Measurements from ENCODE around the gene GBX1. TPM values are rescaled to one million over a fixed set of nuclear protein-coding genes. Genes with fewer than 3 reads are reported as not detected.
A peak's percentile ranks its signal among the peaks of the same experiment; 100 is the strongest.

The GBX1 gene
- total RNA-seq, 1 donor from 2014 or later = 2.4 TPM

DNA sequence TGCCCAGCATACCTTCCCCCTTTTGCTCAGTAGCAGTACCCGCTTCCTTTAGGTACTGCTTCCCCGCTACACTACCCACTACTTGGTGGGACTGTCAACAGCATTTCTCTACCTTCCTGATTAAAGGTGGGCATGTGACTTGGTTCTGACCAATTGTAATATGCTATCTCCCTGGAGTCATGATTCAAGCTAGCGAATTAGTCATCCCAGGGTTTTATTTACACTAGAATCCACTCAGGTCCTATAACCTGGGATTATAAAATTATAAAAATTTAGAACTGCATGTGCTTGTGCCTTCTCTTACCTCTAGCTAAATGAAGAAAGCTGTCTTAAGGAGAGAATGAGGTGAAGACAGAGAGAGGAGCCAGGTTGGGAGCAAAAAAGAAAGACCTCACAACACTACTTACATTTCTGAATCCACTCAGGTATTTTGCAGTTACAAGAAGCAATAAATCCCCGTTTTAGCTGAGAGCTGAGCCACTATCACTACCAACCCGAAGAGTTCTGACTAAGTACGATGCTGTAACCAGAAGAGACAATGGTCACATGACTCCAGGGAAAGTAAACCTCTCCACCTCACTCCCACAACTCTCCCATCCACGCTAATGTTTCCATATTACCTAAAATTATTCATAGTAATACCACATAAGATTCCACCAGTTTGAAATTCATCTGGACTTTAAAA, 9.7 kb downstream of the GBX1 start:
- no peak for DNase-seq (ENCODE audit: low read depth, low spot score)
- peaks cover 6% of the 10 kb centered on the region for H3K4me1 Mint-ChIP-seq
- TF ChIP-seq, protein P1, sequence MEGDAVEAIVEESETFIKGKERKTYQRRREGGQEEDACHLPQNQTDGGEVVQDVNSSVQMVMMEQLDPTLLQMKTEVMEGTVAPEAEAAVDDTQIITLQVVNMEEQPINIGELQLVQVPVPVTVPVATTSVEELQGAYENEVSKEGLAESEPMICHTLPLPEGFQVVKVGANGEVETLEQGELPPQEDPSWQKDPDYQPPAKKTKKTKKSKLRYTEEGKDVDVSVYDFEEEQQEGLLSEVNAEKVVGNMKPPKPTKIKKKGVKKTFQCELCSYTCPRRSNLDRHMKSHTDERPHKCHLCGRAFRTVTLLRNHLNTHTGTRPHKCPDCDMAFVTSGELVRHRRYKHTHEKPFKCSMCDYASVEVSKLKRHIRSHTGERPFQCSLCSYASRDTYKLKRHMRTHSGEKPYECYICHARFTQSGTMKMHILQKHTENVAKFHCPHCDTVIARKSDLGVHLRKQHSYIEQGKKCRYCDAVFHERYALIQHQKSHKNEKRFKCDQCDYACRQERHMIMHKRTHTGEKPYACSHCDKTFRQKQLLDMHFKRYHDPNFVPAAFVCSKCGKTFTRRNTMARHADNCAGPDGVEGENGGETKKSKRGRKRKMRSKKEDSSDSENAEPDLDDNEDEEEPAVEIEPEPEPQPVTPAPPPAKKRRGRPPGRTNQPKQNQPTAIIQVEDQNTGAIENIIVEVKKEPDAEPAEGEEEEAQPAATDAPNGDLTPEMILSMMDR (conservative IDR thresholded peaks at IDR 0.05) = no peak
- H3K36me3 Mint-ChIP-seq (ENCODE audit: low read depth) = no peaks in the 10 kb centered on the region
- peaks cover 33% of the 10 kb centered on the region for H3K27me3 Mint-ChIP-seq (ENCODE audit: low read depth)
- no peaks in the 10 kb centered on the region for H3K9me3 Mint-ChIP-seq
- H3K4me3 Mint-ChIP-seq = no peak overlapping the region
- no peak overlapping the region for H3K27ac Mint-ChIP-seq (ENCODE audit: unreplicated experiment)

DNA sequence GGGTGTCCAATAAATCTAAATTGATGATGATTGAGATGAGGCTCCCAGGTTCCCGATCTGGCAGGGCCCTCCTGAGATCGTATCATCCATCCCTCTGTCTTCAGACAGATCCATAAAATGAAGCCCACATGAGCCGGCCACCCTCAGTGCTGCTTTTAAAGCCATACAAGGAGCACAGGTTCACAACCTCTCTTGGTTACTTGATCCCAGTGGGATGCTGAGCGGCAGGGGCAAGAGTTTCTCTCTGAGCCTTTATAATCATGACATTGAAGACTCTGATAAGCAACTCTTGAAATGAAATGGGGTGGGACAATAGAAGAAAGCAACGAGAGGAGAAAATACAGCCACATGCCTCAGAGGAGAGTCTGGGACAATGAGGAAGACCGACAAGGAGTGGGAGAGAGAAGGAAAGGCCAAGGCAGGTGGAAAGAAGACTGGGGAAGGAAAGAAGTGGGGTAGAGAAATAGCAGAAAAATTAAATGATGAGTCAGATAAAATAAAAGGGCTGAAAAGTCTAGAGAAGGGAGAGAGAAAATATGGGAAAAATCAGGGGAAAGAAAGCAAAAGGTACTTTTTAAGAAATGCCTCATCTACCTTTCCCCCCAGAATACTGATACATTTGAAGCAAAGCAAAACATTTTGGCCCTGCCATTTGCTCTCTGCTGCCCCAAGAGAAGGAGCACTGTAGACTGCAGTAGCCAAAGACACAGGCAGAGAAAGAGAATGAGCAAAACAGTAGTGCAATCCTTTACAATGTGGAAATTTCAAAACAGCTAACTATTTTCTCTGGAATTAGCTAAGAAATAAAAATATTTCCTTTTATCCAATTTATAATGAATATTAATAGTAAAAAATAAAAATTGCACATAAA, 14.6 kb downstream of the GBX1 start:
- peaks cover 6% of the 10 kb centered on the region for H3K4me1 Mint-ChIP-seq
- H3K9me3 Mint-ChIP-seq = no peaks in the 10 kb centered on the region
- no peak overlapping the region for H3K27ac Mint-ChIP-seq (ENCODE audit: unreplicated experiment)
- no peak for DNase-seq (ENCODE audit: low read depth, low spot score)
- H3K36me3 Mint-ChIP-seq (ENCODE audit: low read depth) = no peaks in the 10 kb centered on the region
- H3K27me3 Mint-ChIP-seq (ENCODE audit: low read depth) = peaks cover 36% of the 10 kb centered on the region
- no peak overlapping the region for H3K4me3 Mint-ChIP-seq
- TF ChIP-seq, protein P1 (conservative IDR thresholded peaks at IDR 0.05) = no peak

DNA sequence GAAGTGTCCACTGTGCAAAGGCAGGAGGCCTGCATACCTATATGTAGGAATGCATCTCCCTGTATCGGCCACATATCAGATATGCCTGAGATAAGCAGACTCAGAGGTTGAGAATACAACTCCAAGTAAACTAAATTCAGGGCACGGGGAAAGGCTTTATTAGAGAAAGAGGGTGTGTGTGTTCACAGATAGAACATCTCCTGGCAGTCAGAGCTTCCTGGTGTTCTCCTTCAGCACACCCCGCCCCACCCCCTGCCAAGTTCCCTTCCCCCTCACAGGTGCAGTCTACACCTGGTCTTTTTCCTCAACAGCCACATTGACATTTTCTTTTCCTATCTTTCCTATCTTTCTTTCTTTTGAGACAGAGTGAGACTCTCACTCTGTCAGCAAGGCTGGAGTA, 17.1 kb downstream of the GBX1 start:
- DNase-seq (ENCODE audit: low read depth, low spot score) = no peak
- peak overlapping the region; percentile 12 for H3K4me3 Mint-ChIP-seq
- H3K36me3 Mint-ChIP-seq (ENCODE audit: low read depth) = no peaks in the 10 kb centered on the region
- H3K27me3 Mint-ChIP-seq (ENCODE audit: low read depth) = peaks cover 22% of the 10 kb centered on the region
- no peak overlapping the region for H3K27ac Mint-ChIP-seq (ENCODE audit: unreplicated experiment)
- no peaks in the 10 kb centered on the region for H3K4me1 Mint-ChIP-seq
- TF ChIP-seq, protein P1 (conservative IDR thresholded peaks at IDR 0.05) = no peak
- H3K9me3 Mint-ChIP-seq = no peaks in the 10 kb centered on the region

DNA sequence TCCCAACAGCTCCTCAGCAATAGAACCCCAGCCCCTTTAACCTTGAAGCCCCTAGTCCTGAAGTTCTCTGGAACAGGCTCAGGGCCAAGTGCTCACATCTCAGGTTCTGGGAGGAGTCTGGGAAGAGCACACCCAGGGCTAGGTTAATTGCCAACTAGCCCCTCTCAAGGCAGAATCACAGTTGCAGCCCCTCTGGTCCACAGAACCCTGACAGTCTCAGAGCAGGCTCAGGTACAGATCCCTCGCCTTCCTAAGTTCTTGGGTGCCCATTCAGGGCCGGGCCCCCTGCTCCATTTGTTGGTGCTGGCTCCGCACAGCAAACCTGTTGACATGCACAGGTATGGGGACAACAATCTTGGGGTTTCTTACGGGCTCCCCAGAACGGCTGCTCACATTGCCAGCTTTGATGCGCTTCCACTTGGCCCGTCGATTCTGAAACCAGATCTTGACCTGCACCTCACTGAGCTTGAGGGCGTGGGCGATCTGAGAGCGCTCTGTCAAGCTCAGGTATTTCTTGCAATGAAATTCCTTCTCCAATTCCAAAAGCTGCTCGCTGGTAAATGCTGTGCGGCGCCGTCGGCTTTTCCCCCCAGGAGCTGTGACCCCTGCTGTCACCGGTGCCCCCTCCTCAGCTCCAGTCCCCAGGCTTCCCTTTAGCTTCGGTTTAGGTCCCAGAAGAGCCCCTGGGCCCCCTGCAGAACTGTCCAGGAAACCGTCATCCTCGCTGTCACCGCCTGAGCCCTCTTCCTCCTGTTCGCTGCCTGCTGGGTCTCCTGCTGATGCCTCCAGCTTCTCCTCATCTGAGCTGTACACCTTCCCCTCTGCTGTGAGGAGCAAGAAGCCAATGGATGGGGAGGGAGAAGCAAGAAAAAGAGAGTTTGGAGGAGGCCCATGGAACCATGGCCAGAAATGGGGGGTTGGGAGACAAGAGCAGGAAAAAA, 18.9 kb downstream of the GBX1 start:
- Mint-ChIP-seq H3K36me3 (ENCODE audit: low read depth) (peaks cover 5% of the 10 kb centered on the region), H3K27me3 (ENCODE audit: low read depth) (peaks cover 14% of the 10 kb centered on the region), H3K4me1 (peaks cover 6% of the 10 kb centered on the region), H3K4me3 (peak overlapping the region; percentile 23), H3K9me3 (no peaks in the 10 kb centered on the region), H3K27ac (ENCODE audit: unreplicated experiment) (no peak overlapping the region)
- no peak for DNase-seq (ENCODE audit: low read depth, low spot score)
- TF ChIP-seq, protein P1 (conservative IDR thresholded peaks at IDR 0.05) = no peak

DNA sequence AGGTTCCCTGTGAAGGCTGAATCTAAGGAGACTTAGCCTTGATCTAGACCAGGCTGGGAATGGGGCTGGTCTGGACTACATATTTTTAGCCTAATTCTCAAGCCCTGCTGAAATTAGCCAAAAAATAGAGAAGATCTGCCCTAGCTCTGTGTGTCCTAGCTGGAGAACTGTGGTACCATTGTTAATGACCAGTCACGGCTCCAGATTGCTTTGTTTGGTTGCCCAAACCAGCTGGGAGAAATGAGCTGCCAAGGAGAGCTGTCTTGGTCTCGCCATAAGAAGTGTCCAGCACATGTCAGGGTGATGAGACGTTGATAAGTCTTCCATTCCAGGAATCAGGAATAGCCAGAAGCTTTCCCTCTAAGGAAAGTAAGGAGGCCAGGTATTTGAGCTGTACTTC, 20.7 kb downstream of the GBX1 start:
- TF ChIP-seq, protein P1 (conservative IDR thresholded peaks at IDR 0.05) = no peak
- no peaks in the 10 kb centered on the region for H3K9me3 Mint-ChIP-seq
- H3K27me3 Mint-ChIP-seq (ENCODE audit: low read depth) = peaks cover 14% of the 10 kb centered on the region
- H3K4me1 Mint-ChIP-seq = peaks cover 24% of the 10 kb centered on the region
- DNase-seq (ENCODE audit: low read depth, low spot score) = no peak
- H3K27ac Mint-ChIP-seq (ENCODE audit: unreplicated experiment) = no peak overlapping the region
- no peak overlapping the region for H3K4me3 Mint-ChIP-seq
- peaks cover 7% of the 10 kb centered on the region for H3K36me3 Mint-ChIP-seq (ENCODE audit: low read depth)
